ENCODE measurements around the gene ANO8. TPM values are rescaled to one million over a fixed set of nuclear protein-coding genes. Genes with fewer than 3 reads are reported as not detected.
A peak's percentile ranks its signal among the peaks of the same experiment; 100 is the strongest.

ANO8 gene
- total and polyA plus RNA-seq, 7 donors, result 0.46 to 10.5 (median 2.5) TPM

DNA sequence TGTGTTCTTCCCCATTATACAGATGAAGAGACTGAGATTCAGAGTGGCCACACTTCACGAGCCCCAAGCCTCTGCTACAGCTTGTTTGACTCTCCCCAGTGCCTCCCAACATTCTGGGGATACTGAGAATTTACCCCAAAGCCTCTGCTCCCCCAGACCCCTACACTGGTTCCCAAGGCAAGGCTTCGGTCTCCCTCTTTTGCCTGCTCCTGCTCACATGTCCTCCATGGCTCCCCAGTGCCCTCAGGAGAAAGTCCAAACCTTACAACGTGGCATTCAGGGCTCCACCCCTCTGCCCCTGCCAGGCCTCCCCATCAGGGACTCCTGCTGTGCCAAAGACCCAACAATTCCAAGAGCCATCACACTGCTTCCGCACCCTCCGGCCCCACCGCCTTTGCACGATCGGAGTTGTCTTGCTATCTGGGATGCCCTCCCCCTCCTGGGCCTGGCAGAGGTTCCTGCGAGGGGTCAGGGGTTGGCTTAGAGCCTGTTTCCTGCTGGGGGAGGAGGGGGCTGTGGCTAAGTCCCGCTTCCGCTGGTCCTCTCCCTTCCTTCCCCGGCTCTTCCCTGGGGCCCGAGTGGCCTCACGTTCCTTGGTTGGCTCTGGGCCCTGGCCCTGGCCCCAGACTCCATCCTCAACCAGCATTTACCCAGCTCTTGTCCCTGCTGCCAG, 18.1 kb upstream of the ANO8 start:
- intact Hi-C loops (cut with DNase I), result no loop called here
- Histone ChIP-seq H3K36me3 (no peaks in the 10 kb centered on the region), H3K27me3 (peaks cover 0 to 24% (median 4%) of the 10 kb centered on the region in 3 donors), H3K4me1 (peaks cover 0 to 9% (median 4%) of the 10 kb centered on the region in 4 donors), H3K9me3 (no peaks in the 10 kb centered on the region), H3K4me3 (no peak overlapping the region), H3K27ac (peak overlapping the region in 1 of 4 donors; percentile 20)
- DNase-seq, result no peak
- 47 to 59% methylated on average over 14 of the region's 14 CpGs for WGBS, 2 donors
- TF ChIP-seq, protein P1, sequence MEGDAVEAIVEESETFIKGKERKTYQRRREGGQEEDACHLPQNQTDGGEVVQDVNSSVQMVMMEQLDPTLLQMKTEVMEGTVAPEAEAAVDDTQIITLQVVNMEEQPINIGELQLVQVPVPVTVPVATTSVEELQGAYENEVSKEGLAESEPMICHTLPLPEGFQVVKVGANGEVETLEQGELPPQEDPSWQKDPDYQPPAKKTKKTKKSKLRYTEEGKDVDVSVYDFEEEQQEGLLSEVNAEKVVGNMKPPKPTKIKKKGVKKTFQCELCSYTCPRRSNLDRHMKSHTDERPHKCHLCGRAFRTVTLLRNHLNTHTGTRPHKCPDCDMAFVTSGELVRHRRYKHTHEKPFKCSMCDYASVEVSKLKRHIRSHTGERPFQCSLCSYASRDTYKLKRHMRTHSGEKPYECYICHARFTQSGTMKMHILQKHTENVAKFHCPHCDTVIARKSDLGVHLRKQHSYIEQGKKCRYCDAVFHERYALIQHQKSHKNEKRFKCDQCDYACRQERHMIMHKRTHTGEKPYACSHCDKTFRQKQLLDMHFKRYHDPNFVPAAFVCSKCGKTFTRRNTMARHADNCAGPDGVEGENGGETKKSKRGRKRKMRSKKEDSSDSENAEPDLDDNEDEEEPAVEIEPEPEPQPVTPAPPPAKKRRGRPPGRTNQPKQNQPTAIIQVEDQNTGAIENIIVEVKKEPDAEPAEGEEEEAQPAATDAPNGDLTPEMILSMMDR (IDR thresholded peaks at IDR 0.05), result no peak
- peak in 1 of 4 donors; percentile 36 for TF ChIP-seq POLR2AphosphoS5 (IDR thresholded peaks at IDR 0.05)

DNA sequence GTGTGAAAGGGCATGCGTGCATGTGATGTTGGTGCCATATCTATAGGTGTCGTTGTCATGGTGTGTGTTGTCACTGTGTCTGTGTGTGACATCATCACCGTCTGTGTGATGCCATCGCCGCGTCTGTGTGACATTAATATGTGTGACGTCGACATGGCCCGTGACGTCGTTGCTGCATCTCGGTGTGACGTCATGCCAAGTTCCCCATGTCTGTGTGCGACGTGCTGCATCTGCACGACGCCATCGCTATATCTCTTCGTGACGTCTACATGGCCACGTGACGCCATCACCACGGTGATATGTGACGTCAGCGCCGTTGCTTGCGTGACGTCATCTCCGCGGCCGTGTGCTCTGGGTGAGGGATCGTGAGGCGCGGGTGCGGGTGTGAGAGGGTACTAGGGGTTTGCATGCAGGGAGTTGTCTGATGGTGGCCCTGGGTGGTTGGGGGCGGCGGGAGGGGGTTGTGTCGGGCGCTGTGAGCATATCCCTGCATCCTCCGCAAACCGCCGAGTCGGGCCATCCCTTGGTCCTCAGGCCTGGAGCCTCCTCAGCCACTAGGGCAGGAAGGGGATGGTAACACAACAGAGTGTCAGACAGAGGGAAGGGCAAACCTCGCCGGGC, 17.3 kb upstream of the ANO8 start:
- TF ChIP-seq POLR2A (IDR thresholded peaks at IDR 0.05) (no peak), POLR2AphosphoS5 (IDR thresholded peaks at IDR 0.05) (no peak), EP300 (IDR thresholded peaks at IDR 0.05) (no peak)
- TF ChIP-seq, protein P1 (IDR thresholded peaks at IDR 0.05), result no peak
- no peaks in the 10 kb centered on the region for H3K36me3 ChIP-seq
- peaks cover 0 to 24% (median 4%) of the 10 kb centered on the region in 3 donors for H3K27me3 ChIP-seq
- no peak overlapping the region for H3K4me3 ChIP-seq
- no peak for DNase-seq
- peaks cover 0 to 17% (median 7%) of the 10 kb centered on the region in 4 donors for H3K4me1 ChIP-seq
- intact Hi-C loops (cut with DNase I), result no loop called here
- 92 to 93% methylated on average over 45 of the region's 45 CpGs for WGBS, 2 donors
- no peaks in the 10 kb centered on the region for H3K9me3 ChIP-seq
- H3K27ac ChIP-seq, result no peak overlapping the region

DNA sequence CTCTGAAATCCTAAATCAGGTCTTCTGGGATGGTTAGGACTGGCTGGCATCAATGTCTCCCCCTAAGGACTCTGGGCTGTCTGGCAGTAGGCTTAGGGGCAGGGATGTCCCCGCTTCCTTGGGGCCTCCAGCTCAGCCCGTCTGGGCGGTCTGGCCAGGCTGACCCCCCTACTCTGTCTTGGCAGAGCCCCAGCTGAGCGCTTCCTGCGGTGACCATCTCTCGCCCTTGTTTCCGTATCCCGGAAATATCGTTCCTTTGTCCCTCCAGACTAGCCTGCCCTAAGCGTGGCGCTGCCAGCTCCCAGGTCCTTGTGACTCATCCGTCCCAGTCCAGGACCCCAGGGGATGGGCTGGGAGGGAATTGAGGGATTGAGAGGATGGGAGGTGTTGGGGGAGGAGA, 14.0 kb upstream of the ANO8 start:
- intact Hi-C loops (cut with DNase I), result no loop called here

GRCh38 chr19:17347877-17348276, 13.2 kb upstream of the ANO8 start:
- H3K4me1 ChIP-seq, result peaks cover 0 to 25% (median 12%) of the 10 kb centered on the region in 4 donors
- TF ChIP-seq POLR2AphosphoS5 (IDR thresholded peaks at IDR 0.05), result no peak
- TF ChIP-seq, protein P1 (IDR thresholded peaks at IDR 0.05), result no peak
- no peak for TF ChIP-seq POLR2A (IDR thresholded peaks at IDR 0.05)
- peaks cover 0 to 24% (median under 1%) of the 10 kb centered on the region in 3 donors for H3K27me3 ChIP-seq
- H3K36me3 ChIP-seq, result no peaks in the 10 kb centered on the region
- no peaks in the 10 kb centered on the region for H3K9me3 ChIP-seq
- intact Hi-C loops (cut with DNase I), result no loop called here
- WGBS, 2 donors, result 66 to 69% methylated on average over 2 of the region's 2 CpGs
- no peak overlapping the region for H3K4me3 ChIP-seq
- H3K27ac ChIP-seq, result peak overlapping the region; percentile 12 to 63 (median 44)
- DNase-seq, result no peak

More for the DNA sequence above, 14.0 kb upstream of the ANO8 start:
- H3K36me3 ChIP-seq, result no peaks in the 10 kb centered on the region
- no peaks in the 10 kb centered on the region for H3K9me3 ChIP-seq
- peak in 3 of 4 donors; percentile 17 to 61 (median 53) for TF ChIP-seq POLR2AphosphoS5 (IDR thresholded peaks at IDR 0.05)
- no peak for TF ChIP-seq EP300 (IDR thresholded peaks at IDR 0.05)
- H3K27me3 ChIP-seq, result peaks cover 0 to 24% (median 4%) of the 10 kb centered on the region in 3 donors
- H3K27ac ChIP-seq, result peak overlapping the region; percentile 34 to 63 (median 44)
- 11% methylated on average over 12 of the region's 12 CpGs for WGBS, 2 donors
- peaks cover 0 to 25% (median 12%) of the 10 kb centered on the region in 4 donors for H3K4me1 ChIP-seq
- peak; percentile 81 for DNase-seq
- H3K4me3 ChIP-seq, result no peak overlapping the region

DNA sequence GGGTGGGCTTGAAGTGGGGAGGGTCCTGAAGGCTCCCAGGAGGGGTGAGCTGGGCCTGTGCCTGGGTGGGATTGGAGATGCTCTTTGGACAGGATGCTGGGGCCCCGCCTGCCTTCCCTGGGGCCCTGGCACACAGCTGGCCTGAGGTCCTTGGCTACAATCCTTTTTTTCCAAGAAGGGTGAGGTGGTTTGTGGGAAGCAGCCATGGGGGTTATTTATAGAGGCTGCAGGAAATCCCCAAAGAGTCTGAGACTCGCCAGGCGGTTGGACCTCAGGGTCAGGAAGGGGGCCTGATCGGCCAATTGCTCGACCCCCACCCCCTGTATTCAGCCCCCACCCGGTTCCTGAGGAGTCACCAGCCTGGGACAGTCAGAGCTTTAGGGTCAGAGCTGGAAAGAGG, 12.7 kb upstream of the ANO8 start:
- intact Hi-C loops (cut with DNase I), result no loop called here

More for the DNA sequence above, 12.7 kb upstream of the ANO8 start:
- peaks cover 0 to 25% (median 12%) of the 10 kb centered on the region in 4 donors for H3K4me1 ChIP-seq
- peaks cover 0 to 2% (median 0%) of the 10 kb centered on the region in 4 donors for H3K36me3 ChIP-seq
- H3K27me3 ChIP-seq, result peaks cover 0 to 24% (median 0%) of the 10 kb centered on the region in 3 donors
- peak overlapping the region; percentile 12 to 63 (median 44) for H3K27ac ChIP-seq
- no peak overlapping the region for H3K4me3 ChIP-seq
- no peaks in the 10 kb centered on the region for H3K9me3 ChIP-seq
- 28 to 43% methylated on average over 6 of the region's 6 CpGs for WGBS, 2 donors
- peak in 2 of 4 donors; percentile 12 to 18 for TF ChIP-seq POLR2AphosphoS5 (IDR thresholded peaks at IDR 0.05)
- TF ChIP-seq, protein P1 (IDR thresholded peaks at IDR 0.05), result no peak
- DNase-seq, result no peak
